ENCODE results near the gene ZBTB37.
"Not testable (repeated sequence)": the region's sequence is repeated elsewhere in the genome, so short reads cannot be mapped to it uniquely, and the experiment has no call there.

ZBTB37 gene

GRCh38 chr1:173871091-173871490, 2.9 kb downstream of the ZBTB37 start:
- ChIA-PET CTCF (no interaction called here), POLR2A (no interaction called here)
- no peak for DNase-seq (ENCODE audit: extremely low spot score)
- TF ChIP-seq L3MBTL2 (conservative IDR thresholded peaks at IDR 0.05) (no peak), FOXA1 (IDR thresholded peaks at IDR 0.05) (no peak), FOXK2 (IDR thresholded peaks at IDR 0.05) (no peak), PKNOX1 (IDR thresholded peaks at IDR 0.05) (no peak), SP1 (IDR thresholded peaks at IDR 0.05) (no peak), SUZ12 (IDR thresholded peaks at IDR 0.05) (no peak), NFRKB (IDR thresholded peaks at IDR 0.05) (no peak), TARDBP (IDR thresholded peaks at IDR 0.05) (no peak), LEF1 (IDR thresholded peaks at IDR 0.05; ENCODE audit: borderline replicate concordance) (no peak), ARNT (IDR thresholded peaks at IDR 0.05) (no peak), HDGF (IDR thresholded peaks at IDR 0.05; ENCODE audit: borderline replicate concordance) (no peak), FOXM1 (IDR thresholded peaks at IDR 0.05; ENCODE audit: borderline replicate concordance) (no peak), ELF4 (IDR thresholded peaks at IDR 0.05) (no peak), ZNF384 (IDR thresholded peaks at IDR 0.05) (no peak), CTBP1 (IDR thresholded peaks at IDR 0.05; ENCODE audit: borderline replicate concordance) (no peak), BHLHE40 (IDR thresholded peaks at IDR 0.05; ENCODE audit: borderline replicate concordance) (no peak)

- TF ChIP-seq FOXK2 (IDR thresholded peaks at IDR 0.05) (no peak), NFRKB (IDR thresholded peaks at IDR 0.05) (no peak), ELF4 (IDR thresholded peaks at IDR 0.05) (no peak), SUZ12 (IDR thresholded peaks at IDR 0.05) (no peak), HDGF (IDR thresholded peaks at IDR 0.05; ENCODE audit: borderline replicate concordance) (no peak), ARNT (IDR thresholded peaks at IDR 0.05) (no peak), PKNOX1 (IDR thresholded peaks at IDR 0.05) (no peak), L3MBTL2 (conservative IDR thresholded peaks at IDR 0.05) (no peak), TARDBP (IDR thresholded peaks at IDR 0.05) (no peak), FOXM1 (IDR thresholded peaks at IDR 0.05; ENCODE audit: borderline replicate concordance) (no peak), CTBP1 (IDR thresholded peaks at IDR 0.05; ENCODE audit: borderline replicate concordance) (no peak), FOXA1 (IDR thresholded peaks at IDR 0.05) (no peak), BHLHE40 (IDR thresholded peaks at IDR 0.05; ENCODE audit: borderline replicate concordance) (no peak), ZNF384 (IDR thresholded peaks at IDR 0.05) (no peak), LEF1 (IDR thresholded peaks at IDR 0.05; ENCODE audit: borderline replicate concordance) (no peak), SP1 (IDR thresholded peaks at IDR 0.05) (no peak)
- CTCF ChIA-PET = no interaction called here
- DNase-seq (ENCODE audit: extremely low spot score) = no peak
- POLR2A ChIA-PET = no interaction called here
These were observed 3.3 kb downstream of the ZBTB37 start for GRCh38 chr1:173871500-173871899.

GRCh38 chr1:173876732-173877131, 8.6 kb downstream of the ZBTB37 start:
- POLR2A ChIA-PET = interaction anchor here (1.1 kb wide), 1 partner anchor 9 kb away, joined by 3 read pairs; the partner anchor contains the start of genes GAS5 and ZBTB37
- CTCF ChIA-PET = no interaction called here
- no peak for DNase-seq (ENCODE audit: extremely low spot score)
- TF ChIP-seq ARNT (IDR thresholded peaks at IDR 0.05) (no peak), TARDBP (IDR thresholded peaks at IDR 0.05) (no peak), FOXA1 (IDR thresholded peaks at IDR 0.05) (no peak), SUZ12 (IDR thresholded peaks at IDR 0.05) (no peak), ZNF384 (IDR thresholded peaks at IDR 0.05) (no peak), PKNOX1 (IDR thresholded peaks at IDR 0.05) (no peak), LEF1 (IDR thresholded peaks at IDR 0.05; ENCODE audit: borderline replicate concordance) (no peak), FOXM1 (IDR thresholded peaks at IDR 0.05; ENCODE audit: borderline replicate concordance) (no peak), ELF4 (IDR thresholded peaks at IDR 0.05) (no peak), BHLHE40 (IDR thresholded peaks at IDR 0.05; ENCODE audit: borderline replicate concordance) (no peak), NFRKB (IDR thresholded peaks at IDR 0.05) (no peak), SP1 (IDR thresholded peaks at IDR 0.05) (no peak), FOXK2 (IDR thresholded peaks at IDR 0.05) (no peak), HDGF (IDR thresholded peaks at IDR 0.05; ENCODE audit: borderline replicate concordance) (no peak), CTBP1 (IDR thresholded peaks at IDR 0.05; ENCODE audit: borderline replicate concordance) (no peak)

- TF ChIP-seq CTBP1 (IDR thresholded peaks at IDR 0.05; ENCODE audit: borderline replicate concordance) (no peak), FOXK2 (IDR thresholded peaks at IDR 0.05) (no peak), ELF4 (IDR thresholded peaks at IDR 0.05) (no peak), SP1 (IDR thresholded peaks at IDR 0.05) (no peak), LEF1 (IDR thresholded peaks at IDR 0.05; ENCODE audit: borderline replicate concordance) (no peak), SUZ12 (IDR thresholded peaks at IDR 0.05) (no peak)
- ChIA-PET POLR2A (interaction anchor here (2.3 kb wide), 1 partner anchor 10 kb away, joined by 7 read pairs; the partner anchor contains the start of genes GAS5 and ZBTB37), CTCF (no interaction called here)
- no peak for DNase-seq (ENCODE audit: extremely low spot score)
These were observed 10.1 kb downstream of the ZBTB37 start for GRCh38 chr1:173878251-173878650.

GRCh38 chr1:173881117-173881516, 12.9 kb downstream of the ZBTB37 start:
- CTCF ChIA-PET; POLR2A ChIA-PET; DNase-seq (ENCODE audit: extremely low spot score): not testable (repeated sequence)

GRCh38 chr1:173884701-173885100, 16.5 kb downstream of the ZBTB37 start:
- DNase-seq (ENCODE audit: extremely low spot score) = no peak
- CTCF ChIA-PET = no interaction called here
- POLR2A ChIA-PET = no interaction called here
- TF ChIP-seq ZNF384 (IDR thresholded peaks at IDR 0.05) (no peak), HDGF (IDR thresholded peaks at IDR 0.05; ENCODE audit: borderline replicate concordance) (no peak), PKNOX1 (IDR thresholded peaks at IDR 0.05) (no peak), LEF1 (IDR thresholded peaks at IDR 0.05; ENCODE audit: borderline replicate concordance) (no peak), FOXK2 (IDR thresholded peaks at IDR 0.05) (no peak), ELF4 (IDR thresholded peaks at IDR 0.05) (no peak), TARDBP (IDR thresholded peaks at IDR 0.05) (no peak), BHLHE40 (IDR thresholded peaks at IDR 0.05; ENCODE audit: borderline replicate concordance) (no peak), L3MBTL2 (conservative IDR thresholded peaks at IDR 0.05) (no peak), ARNT (IDR thresholded peaks at IDR 0.05) (no peak), NFRKB (IDR thresholded peaks at IDR 0.05) (no peak), CTBP1 (IDR thresholded peaks at IDR 0.05; ENCODE audit: borderline replicate concordance) (no peak), SP1 (IDR thresholded peaks at IDR 0.05) (no peak), FOXA1 (IDR thresholded peaks at IDR 0.05) (no peak), FOXM1 (IDR thresholded peaks at IDR 0.05; ENCODE audit: borderline replicate concordance) (no peak), SUZ12 (IDR thresholded peaks at IDR 0.05) (no peak)

Measured in HEK293T (cell line).